ENCODE results near the gene OOSP4A.

- TF ChIP-seq CTCF (IDR thresholded peaks at IDR 0.05): no peak
- TF ChIP-seq POLR2A (IDR thresholded peaks at IDR 0.05): no peak
Measured at GRCh38 chr11:59999691-60000090, 35.9 kb downstream of the OOSP4A start.
